Smooth muscle cell (in vitro differentiated cells): Measurements from ENCODE around the gene SOX18. TPM values are rescaled to one million over a fixed set of nuclear protein-coding genes. Genes with fewer than 3 reads are reported as not detected.

Source experiments
- DNase-seq: peaks from one replicate; lab custom pipeline; 2025; ENCODE audit not compliant: unreplicated experiment; lab: John Stamatoyannopoulos, UW
- H2AFZ ChIP-seq: fragments of 200-600 bp; sonication (generic); 2 replicates; pipeline ENCODE4 v1.6.0; 2016; ENCODE audit warnings: antibody characterized with exemption, low read depth, mild to moderate bottlenecking
- H3F3A ChIP-seq: fragments of 200-600 bp; sonication (generic); 2 replicates; pipeline ENCODE4 v1.6.0; 2017; ENCODE audit warnings: antibody characterized with exemption, low read depth
- H3K27ac ChIP-seq: fragments of 200-600 bp; sonication (generic); 2 replicates; pipeline ENCODE4 v1.5.1; 2016; ENCODE audit warnings: low read depth, mild to moderate bottlenecking
- H3K27me3 ChIP-seq: fragments of 200-600 bp; sonication (generic); 2 replicates; pipeline ENCODE4 v1.6.1; 2016; ENCODE audit warnings: low read depth, mild to moderate bottlenecking
- H3K36me3 ChIP-seq: fragments of 200-600 bp; sonication (generic); 2 replicates; pipeline ENCODE4 v1.5.1; 2016; ENCODE audit warnings: low read depth
- H3K4me1 ChIP-seq: fragments of 200-600 bp; sonication (generic); 2 replicates; pipeline ENCODE4 v1.5.1; 2016; ENCODE audit warnings: low read depth
- H3K4me2 ChIP-seq: fragments of 200-600 bp; sonication (generic); 2 replicates; pipeline ENCODE4 v1.6.0; 2016; ENCODE audit warnings: mild to moderate bottlenecking
- H3K4me3 ChIP-seq: fragments of 200-600 bp; sonication (generic); 2 replicates; pipeline ENCODE4 v1.5.1; 2016; ENCODE audit warnings: mild to moderate bottlenecking
- H3K79me2 ChIP-seq: fragments of 200-600 bp; sonication (generic); 2 replicates; pipeline ENCODE4 v1.6.0; 2016; ENCODE audit warnings: low read depth, mild to moderate bottlenecking
- H3K9ac ChIP-seq: fragments of 200-600 bp; sonication (generic); 2 replicates; pipeline ENCODE4 v1.6.0; 2016; ENCODE audit warnings: low read depth
- H3K9me3 ChIP-seq: fragments of 200-600 bp; sonication (generic); replicated peaks from 2 replicates; pipeline ENCODE4 v1.5.1; 2016; ENCODE audit warnings: low read depth
- H4K20me1 ChIP-seq: fragments of 200-600 bp; sonication (generic); 2 replicates; pipeline ENCODE4 v1.6.0; 2016; ENCODE audit warnings: low read depth
- CTCF ChIP-seq: fragments of 200-600 bp; sonication (generic); IDR thresholded peaks from 2 replicates; pipeline ENCODE4 v1.5.1; 2017; ENCODE audit warnings: borderline replicate concordance, mild to moderate bottlenecking, antibody characterized with exemption; ENCODE audit not compliant: insufficient read depth, poor library complexity, severe bottlenecking
- WGBS: methylation state at CpG from one replicate; pipeline ENCODE4 v1.1.7; 2016; ENCODE audit warnings: low lambda C conversion rate; 5-methylcytosine and 5-hydroxymethylcytosine counted together
- polyA plus RNA-seq: library from polyadenylated mRNA; unstranded; fragments of >200 nt; fragmentation: Nextera tagmentation; extraction: Ambion mirVana; gene quantifications from 2 replicates; pipeline ENCODE4 v1.2.1, GENCODE V29; 2016
- total RNA-seq: library from RNA; depleted of rRNA; stranded (reverse); fragments of >200 nt; gene quantifications from 2 replicates; pipeline ENCODE4 v1.2.3, GENCODE V29; 2014

Gene SOX18
- total and polyA plus RNA-seq, 2 experiments from 2014 or later, result 0.54 to 9.7 TPM

- H3K9ac ChIP-seq, result no peak overlapping the region
Observed at GRCh38 chr20:64025826-64026412, 23.5 kb downstream of the SOX18 start.

GRCh38 chr20:64025101-64025825 is 24.2 kb downstream of the SOX18 start:
- no peaks in the 10 kb centered on the region for H3K9me3 ChIP-seq
- no peak overlapping the region for H2AFZ ChIP-seq
- H3K9ac ChIP-seq, result no peak overlapping the region
- no peaks in the 10 kb centered on the region for H3K4me1 ChIP-seq
- peaks cover 7% of the 10 kb centered on the region for H4K20me1 ChIP-seq
- no peak overlapping the region for H3K27ac ChIP-seq
- no peak for TF ChIP-seq CTCF
- DNase-seq, result no peak
- H3K4me3 ChIP-seq, result no peak overlapping the region
- WGBS, result 97% methylated on average over 18 of the region's 18 CpGs
- peaks cover 4% of the 10 kb centered on the region for H3K36me3 ChIP-seq
- H3F3A ChIP-seq, result no peaks in the 10 kb centered on the region
- H3K4me2 ChIP-seq, result no peak overlapping the region
- no peaks in the 10 kb centered on the region for H3K27me3 ChIP-seq
- H3K79me2 ChIP-seq, result no peaks in the 10 kb centered on the region

More at GRCh38 chr20:64025826-64026412, 23.5 kb downstream of the SOX18 start:
- H3K4me2 ChIP-seq, result no peak overlapping the region
- no peaks in the 10 kb centered on the region for H3K79me2 ChIP-seq
- 93% methylated on average over 29 of the region's 29 CpGs for WGBS
- DNase-seq, result no peak
- peaks cover 7% of the 10 kb centered on the region for H4K20me1 ChIP-seq
- no peak overlapping the region for H2AFZ ChIP-seq
- no peak overlapping the region for H3K4me3 ChIP-seq
- H3K4me1 ChIP-seq, result no peaks in the 10 kb centered on the region
- H3K36me3 ChIP-seq, result peaks cover 4% of the 10 kb centered on the region
- H3K9me3 ChIP-seq, result no peaks in the 10 kb centered on the region
- no peak overlapping the region for H3K27ac ChIP-seq
- H3F3A ChIP-seq, result no peaks in the 10 kb centered on the region
- no peak for TF ChIP-seq CTCF
- H3K27me3 ChIP-seq, result no peaks in the 10 kb centered on the region

- TF ChIP-seq CTCF, result no peak
Observed at GRCh38 chr20:64024141-64024990, 25.1 kb downstream of the SOX18 start.

More at GRCh38 chr20:64024141-64024990, 25.1 kb downstream of the SOX18 start:
- Histone ChIP-seq H3K79me2 (no peaks in the 10 kb centered on the region), H3K4me2 (no peak overlapping the region), H2AFZ (no peak overlapping the region), H3K9ac (no peak overlapping the region), H3F3A (no peaks in the 10 kb centered on the region), H3K9me3 (no peaks in the 10 kb centered on the region), H4K20me1 (peaks cover 7% of the 10 kb centered on the region), H3K36me3 (peaks cover 4% of the 10 kb centered on the region), H3K27me3 (no peaks in the 10 kb centered on the region), H3K4me3 (no peak overlapping the region), H3K4me1 (no peaks in the 10 kb centered on the region), H3K27ac (no peak overlapping the region)
- no peak for DNase-seq
- WGBS, result 93% methylated on average over 17 of the region's 17 CpGs
